ENCODE data around the gene PARG. TPM values are rescaled to one million over a fixed set of nuclear protein-coding genes. Genes with fewer than 3 reads are reported as not detected.
"Not testable (repeated sequence)": the region's sequence is repeated elsewhere in the genome, so short reads cannot be mapped to it uniquely, and the experiment has no call there.

PARG gene
- total RNA-seq (2011; cell fraction: chromatin; rRNA removed; ENCODE audit: low replicate concordance), result 59.7 and 180 TPM in 2 replicates
- 35.4 and 44.0 TPM in 2 replicates for total RNA-seq (2011; cell fraction: nucleolus; rRNA removed)
- 66.9 and 101 TPM in 2 replicates for total RNA-seq (2011; cell fraction: nucleoplasm; rRNA removed)
- total RNA-seq (2014; rRNA removed), result 37.1 and 39.2 TPM in 2 replicates
- total RNA-seq (2014; rRNA removed; fragmentation: Illumina TruSeq; extraction: Trizol), result 45.9 and 55.4 TPM in 2 replicates
- 46.0 and 49.9 TPM in 2 replicates for total RNA-seq (2015; rRNA removed; fragmentation: Illumina TruSeq; extraction: Trizol)
- total RNA-seq (2021), result 38.6 and 44.7 TPM in 2 replicates
- polyA plus RNA-seq (2011; rRNA removed), result 25.5 and 28.8 TPM in 2 replicates
- 11.9 and 14.5 TPM in 2 replicates for polyA plus RNA-seq (2011; cell fraction: cytosol; rRNA removed)
- 31.4 and 32.9 TPM in 2 replicates for polyA plus RNA-seq (2011; cell fraction: nucleus; rRNA removed)
- polyA plus RNA-seq (2012), result 20.6 and 21.0 TPM in 2 replicates
- polyA plus RNA-seq (2014; fragmentation: Illumina TruSeq; extraction: Trizol), result 27.6 and 28.4 TPM in 2 replicates
- 1 to 10 TPM; 8.5 to 9.9 TPM for polyA plus RNA-seq (2014; fragmentation: Nextera tagmentation; extraction: Ambion mirVana)
- polyA plus RNA-seq (2014; rRNA removed), result 26.4 and 29.6 TPM in 2 replicates
- 79.5 and 81.7 TPM in 2 replicates for polyA minus RNA-seq (2011; rRNA and poly(A)+ RNA removed)
- 22.2 and 26.8 TPM in 2 replicates for polyA minus RNA-seq (2011; cell fraction: cytosol; rRNA and poly(A)+ RNA removed)
- 56.0 and 88.5 TPM in 2 replicates for polyA minus RNA-seq (2011; cell fraction: nucleus; rRNA and poly(A)+ RNA removed)
- Bru-seq, nascent RNA, result percentile 77 among the genes with signal in this experiment
- percentile 82 among the genes with signal in this experiment for BruChase-seq, experiment 1, labeled RNA remaining after a 2-hour chase
- percentile 83 among the genes with signal in this experiment for BruChase-seq, experiment 2, labeled RNA remaining after a 6-hour chase
- long read RNA-seq, experiment 1, partial matches to known transcripts, result 15 of 227 reads
- long read RNA-seq, experiment 1, other reads (novel, unspliced or antisense), result 212 of 227 reads
- long read RNA-seq, experiment 2, partial matches to known transcripts, result 3 of 16 reads
- long read RNA-seq, experiment 2, other reads (novel, unspliced or antisense), result 13 of 16 reads
- long read RNA-seq, experiment 3, partial matches to known transcripts, result 9 of 20 reads
- long read RNA-seq, experiment 3, other reads (novel, unspliced or antisense), result 11 of 20 reads

GRCh38 chr10:49941447-49942338 lies at the start of gene PARG, which contains the start of gene TIMM23B:
PARG (minus strand) TSS chr10:49942027; CDS start chr10:49941725, 302 bp downstream.
TIMM23B (plus strand) TSS chr10:49942053; CDS start chr10:49942195, 142 bp downstream.
- H4K20me1 ChIP-seq (replicated peaks; ENCODE audit: control insufficient read depth, insufficient read depth, low read length); H3K27me3 ChIP-seq (ENCODE audit: control insufficient read depth in 2 of 2, insufficient read depth in 2 of 2, low read length in 2 of 2); in situ Hi-C loops (cut with MboI); H3K9me1 ChIP-seq (ENCODE audit: control insufficient read depth, insufficient read depth, low read length); intact Hi-C loops (cut with micrococcal nuclease); POLR2A ChIA-PET; H3K9me3 ChIP-seq (replicated peaks; ENCODE audit: control insufficient read depth, insufficient read depth, low read depth, low read length); CTCF ChIA-PET (ENCODE audit: low intra/inter-chr PET ratio): not testable (repeated sequence)
- WGBS (ENCODE audit: insufficient coverage, low coverage, missing lambda C conversion rate), result under 1% methylated on average over 58 of the region's 81 CpGs
- BruUV-seq (replicated peaks), result TSS peak; percentile 78
- FAIRE-seq (peak; percentile 81), ATAC-seq (peak; percentile 86), DNase-seq (ENCODE audit: extremely low read depth in 1 of 4, low spot score in 3 of 4) (peak; percentile 65 to 92 (median 68))
- Histone ChIP-seq H3K79me2 (ENCODE audit: control insufficient read depth, insufficient read depth, low read length) (peaks cover 66% of the 10 kb centered on the region), H3K27ac (ENCODE audit: extremely low read depth, low read depth, low read length) (peak within 1 kb of the TSS; percentile 78), H3K4me2 (ENCODE audit: insufficient read depth, low read length) (peak within 1 kb of the TSS; percentile 80), H3K4me3 (peak within 1 kb of the TSS; percentile 96), H2AFZ (ENCODE audit: low read depth, low read length) (peak within 1 kb of the TSS; percentile 96), H3K36me3 (ENCODE audit: control insufficient read depth, insufficient read depth, low read length) (peaks cover 24% of the 10 kb centered on the region; the same call in 2 of the 3 replicates), H3K4me1 (replicated peaks in 1 of 2; ENCODE audit: control insufficient read depth in 2 of 2, insufficient read depth in 2 of 2, low read length in 2 of 2) (peaks cover 0 to 11% of the 10 kb centered on the region in 2 experiments; a peak in 3 of 5 replicates), H3K9ac (ENCODE audit: insufficient read depth in 1 of 2, low read depth in 2 of 2, low read length in 2 of 2) (peak within 1 kb of the TSS; percentile 82 to 93)
- TF ChIP-seq HCFC1 (IDR thresholded peaks at IDR 0.05; ENCODE audit: low read depth, low read length), result peak; percentile 61
- TF ChIP-seq FIP1L1 (IDR thresholded peaks at IDR 0.05; ENCODE audit: low read depth, low read length, poor library complexity, severe bottlenecking), result peak; percentile 49
- TF ChIP-seq TEAD1 (CRISPR knock-in tag; IDR thresholded peaks at IDR 0.05), result peak; percentile 78 to 99; a peak in 3 of 4 replicates
- peak; percentile 84 for TF ChIP-seq L3MBTL2 (IDR thresholded peaks at IDR 0.05)
- TF ChIP-seq POLR2AphosphoS5 (IDR thresholded peaks at IDR 0.05; ENCODE audit: control insufficient read depth, insufficient read depth, low read depth, low read length), result peak; percentile 66; the same call in 1 of the 2 replicates
- peak in 1 of 2 experiments; percentile 90; a peak in 3 of 4 replicates for TF ChIP-seq HDAC1 (IDR thresholded peaks at IDR 0.05)
- TF ChIP-seq, protein P1, sequence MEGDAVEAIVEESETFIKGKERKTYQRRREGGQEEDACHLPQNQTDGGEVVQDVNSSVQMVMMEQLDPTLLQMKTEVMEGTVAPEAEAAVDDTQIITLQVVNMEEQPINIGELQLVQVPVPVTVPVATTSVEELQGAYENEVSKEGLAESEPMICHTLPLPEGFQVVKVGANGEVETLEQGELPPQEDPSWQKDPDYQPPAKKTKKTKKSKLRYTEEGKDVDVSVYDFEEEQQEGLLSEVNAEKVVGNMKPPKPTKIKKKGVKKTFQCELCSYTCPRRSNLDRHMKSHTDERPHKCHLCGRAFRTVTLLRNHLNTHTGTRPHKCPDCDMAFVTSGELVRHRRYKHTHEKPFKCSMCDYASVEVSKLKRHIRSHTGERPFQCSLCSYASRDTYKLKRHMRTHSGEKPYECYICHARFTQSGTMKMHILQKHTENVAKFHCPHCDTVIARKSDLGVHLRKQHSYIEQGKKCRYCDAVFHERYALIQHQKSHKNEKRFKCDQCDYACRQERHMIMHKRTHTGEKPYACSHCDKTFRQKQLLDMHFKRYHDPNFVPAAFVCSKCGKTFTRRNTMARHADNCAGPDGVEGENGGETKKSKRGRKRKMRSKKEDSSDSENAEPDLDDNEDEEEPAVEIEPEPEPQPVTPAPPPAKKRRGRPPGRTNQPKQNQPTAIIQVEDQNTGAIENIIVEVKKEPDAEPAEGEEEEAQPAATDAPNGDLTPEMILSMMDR (IDR thresholded peaks at IDR 0.05 in 2 of 3, conservative IDR thresholded peaks at IDR 0.05 in 1 of 3; ENCODE audit: insufficient read depth in 2 of 3, low read depth in 1 of 3, low read length in 3 of 3), result peak in 1 of 3 experiments; percentile 39; a peak in 2 of 6 replicates
- peak; percentile 57; the same call in 1 of the 2 replicates for TF ChIP-seq OTX1 (CRISPR knock-in tag; IDR thresholded peaks at IDR 0.05)
- peak; percentile 66 for TF ChIP-seq ZFX (CRISPR knock-in tag; IDR thresholded peaks at IDR 0.05)
- TF ChIP-seq RNF2 (IDR thresholded peaks at IDR 0.05), result peak; percentile 14; the same call in 1 of the 2 replicates
- peak; percentile 74 for TF ChIP-seq TEAD4 (IDR thresholded peaks at IDR 0.05; ENCODE audit: low read length)
- TF ChIP-seq TEAD4 (CRISPR knock-in tag; IDR thresholded peaks at IDR 0.05; ENCODE audit: borderline replicate concordance), result peak; percentile 88; the same call in 1 of the 2 replicates
- TF ChIP-seq ZBTB2 (IDR thresholded peaks at IDR 0.05), result peak; percentile 60; the same call in 1 of the 2 replicates

Measured in K562 (cell line).